A204.1 (cell line): ENCODE measurements around the gene LIN54.
A peak's percentile ranks its signal among the peaks of the same experiment; 100 is the strongest.

Experiments used
- FAIRE-seq: peaks from 2 replicates; lab custom pipeline; 2012; peaks lifted over from hg19 to GRCh38; lab: Jason Lieb, UNC

LIN54 gene

DNA sequence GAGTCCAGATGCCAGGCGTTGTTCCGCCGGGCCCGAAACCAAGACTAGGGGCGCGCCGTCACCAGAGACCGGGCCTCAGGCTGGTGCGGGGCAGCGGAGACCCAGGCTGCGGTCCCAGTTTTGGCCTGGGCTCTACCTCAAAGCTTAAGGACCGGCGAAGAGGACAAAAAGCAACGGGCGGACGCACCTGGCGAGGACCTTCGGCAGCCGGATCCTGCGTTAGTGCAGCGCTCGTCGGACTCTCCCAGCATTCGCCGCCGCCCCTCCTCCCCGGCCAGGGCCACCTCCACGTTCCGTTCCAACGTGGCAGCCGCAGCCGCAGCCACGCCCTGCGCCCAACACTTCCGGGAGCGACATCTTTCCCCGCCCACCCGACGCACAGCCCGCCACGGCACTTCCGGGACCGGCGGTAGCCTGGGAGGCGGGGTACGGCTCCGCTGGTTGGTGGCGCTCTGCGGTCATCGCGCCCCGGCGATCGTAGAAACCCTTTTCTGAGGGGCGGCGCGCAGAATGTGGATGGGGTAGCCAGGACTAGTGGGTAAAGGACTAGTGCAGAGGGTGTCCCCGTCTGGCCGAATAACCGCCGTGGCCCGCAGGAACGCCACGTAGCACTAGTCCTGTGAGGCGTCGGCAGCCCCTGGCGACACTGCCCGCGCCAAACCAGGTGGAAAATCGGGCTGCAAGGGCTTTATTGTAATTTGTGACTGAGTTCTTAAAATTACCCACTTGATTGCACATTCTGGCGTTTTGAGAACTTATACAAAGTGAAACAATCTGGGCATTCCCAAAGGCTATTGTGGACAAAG, 119.5 kb downstream of the LIN54 start, which contains the start of gene SEC31A:
SEC31A (minus strand) TSS at position 253 of the 806 bp plus-strand sequence. CDS start 9,217 bp downstream, outside the sequence.
- FAIRE-seq = peak; percentile 85

DNA sequence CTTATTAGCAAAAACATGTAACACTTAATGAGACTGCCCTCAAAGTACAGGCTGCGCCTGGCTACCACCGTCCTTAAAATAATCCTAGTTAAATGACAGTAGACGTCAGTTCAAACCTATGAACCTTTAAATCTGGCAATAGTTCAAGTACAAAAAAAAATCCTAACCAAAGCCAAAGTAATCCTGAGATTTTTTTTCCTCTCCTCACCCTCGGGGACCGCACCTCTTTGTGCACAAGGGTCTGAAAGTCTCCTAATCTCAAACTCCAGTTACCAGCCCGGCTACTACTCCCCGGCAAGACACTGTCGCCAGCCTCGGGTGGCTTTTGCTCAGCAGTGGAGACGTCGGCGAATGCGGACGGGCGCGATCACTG, 120.1 kb downstream of the LIN54 start:
- FAIRE-seq = no peak

DNA sequence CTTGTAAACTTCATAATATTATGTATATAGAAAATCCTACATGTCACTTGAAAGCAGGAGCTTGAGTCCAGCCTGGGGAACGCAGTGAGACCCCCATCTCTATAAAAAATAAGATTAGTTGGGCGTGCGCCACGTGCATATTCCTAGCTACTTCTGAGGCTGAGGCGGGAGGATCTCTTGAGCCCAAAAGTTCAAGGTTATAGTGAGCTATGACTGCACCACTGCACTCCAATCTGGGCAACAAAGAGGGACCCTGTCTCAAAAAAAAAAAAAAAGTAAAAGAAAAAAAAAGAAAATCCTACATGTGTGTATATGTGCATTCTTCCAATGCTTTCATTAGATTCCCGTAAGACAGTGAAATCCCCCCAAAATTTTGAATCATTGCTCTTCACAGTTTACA, 121.3 kb downstream of the LIN54 start:
- FAIRE-seq = no peak

DNA sequence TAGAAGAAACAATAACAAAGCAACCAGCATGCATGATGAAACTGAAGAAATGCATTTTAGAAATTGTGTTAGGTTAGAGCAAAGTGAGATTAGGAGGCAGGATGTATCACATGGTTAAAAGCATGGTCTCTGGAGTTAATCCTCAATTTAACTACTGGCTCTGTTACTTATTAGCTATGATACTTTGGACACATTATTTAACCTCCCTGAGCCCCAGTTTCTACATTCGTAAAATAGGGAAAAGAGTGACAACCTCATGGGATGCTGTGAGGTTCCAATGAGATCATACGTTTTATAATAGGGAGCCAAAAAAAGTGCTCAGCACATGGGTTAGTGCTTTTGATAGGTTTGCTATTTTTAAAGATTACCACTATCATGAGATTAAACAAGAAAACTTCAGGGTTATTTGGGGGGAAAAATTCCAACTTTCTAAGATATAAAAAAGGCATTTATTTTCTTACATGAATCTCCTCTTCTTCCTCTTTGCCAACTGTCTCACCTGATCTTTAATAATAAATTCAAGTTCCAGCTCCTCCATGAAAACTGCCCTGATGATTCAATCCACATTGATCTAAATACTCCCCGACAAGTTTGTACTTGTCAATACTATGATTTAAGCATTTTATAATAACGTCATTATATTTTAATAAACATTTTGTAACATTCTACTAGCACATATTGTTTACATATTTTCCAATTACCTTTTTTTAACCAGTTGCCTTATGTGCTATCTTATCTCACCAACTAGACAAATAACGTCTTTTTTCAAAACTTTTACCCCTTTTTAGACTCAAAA, 124.3 kb downstream of the LIN54 start:
- no peak for FAIRE-seq

DNA sequence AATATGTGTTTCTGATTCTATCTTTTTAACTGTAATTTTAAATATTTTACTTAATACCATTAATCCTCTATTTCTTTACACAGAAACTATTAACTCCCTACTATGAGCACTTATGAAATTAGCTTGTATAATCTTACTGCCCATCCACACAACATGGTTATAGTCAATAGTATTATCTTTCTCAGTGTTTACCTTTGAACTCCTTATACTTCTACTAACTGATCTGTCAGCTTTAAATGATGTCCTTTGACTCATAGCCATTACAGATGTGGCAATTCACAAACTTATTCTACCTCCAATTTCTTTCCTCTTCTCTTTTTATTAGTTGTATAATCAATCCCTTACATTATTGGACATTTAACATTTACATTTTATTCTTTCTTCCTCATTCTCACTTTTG, 125.2 kb downstream of the LIN54 start:
- no peak for FAIRE-seq
